Measurements from ENCODE around the gene R3HDM1. TPM values are rescaled to one million over a fixed set of nuclear protein-coding genes. Genes with fewer than 3 reads are reported as not detected.
"Not testable (repeated sequence)": the region's sequence is repeated elsewhere in the genome, so short reads cannot be mapped to it uniquely, and the experiment has no call there.

Gene R3HDM1
- total RNA-seq, 1 donor from 2014 or later = 16.2 TPM

GRCh38 chr2:135647836-135648579 lies 116.7 kb downstream of the R3HDM1 start:
- no peak for DNase-seq

GRCh38 chr2:135650721-135651120 lies 119.4 kb downstream of the R3HDM1 start:
- no peak for DNase-seq

GRCh38 chr2:135651717-135652116 lies 120.4 kb downstream of the R3HDM1 start:
- no peak for DNase-seq

DNA sequence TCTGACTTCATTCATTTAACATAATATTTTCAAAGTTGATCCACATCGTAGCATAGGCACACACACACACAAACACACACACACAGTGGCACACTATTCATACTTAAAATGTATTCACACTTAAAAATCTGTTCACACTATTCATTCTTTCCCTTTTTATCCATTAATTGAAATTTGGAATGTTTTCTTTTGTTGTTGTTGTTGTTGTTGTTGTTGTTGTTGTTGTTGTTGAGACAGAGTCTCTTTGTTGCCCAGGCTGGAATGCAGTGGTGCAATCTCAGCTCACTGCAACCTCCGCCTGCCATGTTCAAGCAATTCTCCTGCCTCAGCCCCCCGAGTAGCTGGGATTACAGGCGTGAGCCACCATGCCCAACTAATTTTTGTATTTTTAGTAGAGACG lies 123.0 kb downstream of the R3HDM1 start:
- not testable (repeated sequence) for DNase-seq

- DNase-seq = no peak
These were observed 126.7 kb downstream of the R3HDM1 start for GRCh38 chr2:135657806-135658582.

DNA sequence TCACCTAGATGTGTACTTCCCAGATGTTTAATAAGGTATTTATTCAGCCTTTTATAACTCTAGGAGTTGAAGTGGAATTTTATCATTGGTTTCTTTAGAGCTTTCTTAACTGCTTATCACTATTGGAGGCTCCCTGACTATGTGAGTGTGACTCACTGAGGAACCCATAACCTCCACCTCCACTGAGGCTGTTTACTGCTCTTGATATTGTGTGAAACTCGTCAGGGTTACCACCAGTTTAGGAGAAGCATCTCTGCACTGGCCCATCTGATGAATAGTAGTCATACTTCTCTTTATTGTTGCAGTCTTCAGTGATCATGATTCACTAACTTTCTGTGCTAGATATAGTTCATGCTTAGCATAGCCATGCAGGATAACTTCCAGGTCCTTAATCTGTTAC lies 130.8 kb downstream of the R3HDM1 start:
- no peak for DNase-seq

GRCh38 chr2:135663148-135663700 lies 131.9 kb downstream of the R3HDM1 start:
- DNase-seq = no peak

GRCh38 chr2:135664623-135665068 lies 133.4 kb downstream of the R3HDM1 start:
- no peak for DNase-seq

GRCh38 chr2:135667045-135667444 lies 135.8 kb downstream of the R3HDM1 start:
- peak; percentile 6 for DNase-seq

GRCh38 chr2:135674453-135674852 lies 143.2 kb downstream of the R3HDM1 start:
- DNase-seq = no peak

DNA sequence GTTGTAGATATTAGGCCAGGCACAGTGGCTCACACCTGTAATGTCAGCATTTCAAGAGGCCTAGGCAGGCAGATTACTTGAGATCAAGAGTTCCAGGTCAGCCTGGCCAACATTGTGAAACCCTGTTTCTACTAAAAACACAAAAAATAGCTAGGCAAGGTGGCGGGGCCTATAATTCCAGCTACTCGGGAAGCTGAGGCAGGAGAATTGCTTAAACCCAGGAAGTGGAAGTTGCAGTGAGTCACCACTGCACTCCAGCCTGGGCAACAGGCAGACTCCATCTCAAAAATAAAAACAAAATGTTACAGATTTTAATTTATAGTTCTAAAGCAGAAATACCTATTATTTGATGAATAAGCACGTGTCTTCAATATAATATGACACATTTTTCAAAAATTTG lies 144.7 kb downstream of the R3HDM1 start:
- DNase-seq = no peak

DNA sequence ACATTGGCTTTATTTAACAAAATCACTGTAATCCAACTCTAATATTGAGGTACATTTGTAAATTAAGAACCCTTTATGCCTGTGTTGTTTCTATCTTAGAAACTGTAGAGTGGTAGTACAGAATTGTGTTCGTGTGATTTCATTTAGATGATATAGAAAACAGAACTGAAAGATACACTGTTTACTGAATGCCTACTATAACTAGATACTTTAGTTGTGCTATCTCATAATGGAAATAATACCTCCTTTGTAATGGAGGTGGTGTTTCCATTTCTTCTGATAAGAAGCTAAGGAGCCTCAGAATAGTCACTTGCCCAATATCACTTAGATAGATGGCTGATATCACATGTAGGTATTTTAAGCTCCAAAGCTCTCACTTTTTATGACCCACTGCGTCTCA lies 147.8 kb downstream of the R3HDM1 start:
- DNase-seq = no peak

- no peak for DNase-seq
These were observed 154.1 kb downstream of the R3HDM1 start for GRCh38 chr2:135685361-135685760.

GRCh38 chr2:135688978-135689377 lies 157.7 kb downstream of the R3HDM1 start:
- no peak for DNase-seq

DNA sequence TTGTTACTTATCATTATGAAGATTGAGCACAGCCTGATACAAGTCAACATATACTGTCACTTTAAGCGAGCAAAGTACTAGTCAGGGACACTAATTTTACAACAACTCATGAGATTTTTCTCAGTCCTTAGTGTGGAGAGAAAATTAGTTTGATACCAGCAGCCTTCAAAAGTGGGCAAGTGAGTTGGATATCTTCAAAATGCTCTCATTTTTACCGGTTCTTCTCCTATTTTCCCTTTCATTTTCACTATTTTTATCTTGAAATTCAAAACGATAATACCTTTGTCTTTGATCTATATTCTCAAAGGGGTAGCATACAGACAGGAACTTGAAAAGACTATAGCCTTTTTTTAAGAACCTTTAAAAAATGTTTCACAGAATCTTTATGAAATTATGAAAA lies 158.4 kb downstream of the R3HDM1 start:
- DNase-seq = no peak

DNA sequence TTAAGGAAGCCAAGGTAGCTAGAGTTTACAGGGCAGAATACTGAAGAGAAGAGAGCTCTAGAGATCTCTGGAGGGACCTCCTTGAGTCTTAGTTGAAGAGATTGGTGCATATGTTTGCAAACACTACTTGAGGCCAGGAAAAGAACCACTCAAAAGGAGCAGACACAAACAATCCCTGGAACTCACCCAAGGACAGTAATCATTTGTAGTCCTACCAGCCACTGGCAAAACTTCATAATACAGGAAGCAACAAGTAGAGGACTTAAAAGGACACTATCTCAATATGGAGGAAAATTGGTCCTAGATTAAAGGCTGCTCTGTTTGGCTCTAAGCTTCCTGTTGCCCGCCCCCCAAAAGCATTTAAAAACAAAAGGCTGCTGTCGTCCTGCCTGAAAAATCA lies 163.4 kb downstream of the R3HDM1 start:
- peak; percentile 6 for DNase-seq

DNA sequence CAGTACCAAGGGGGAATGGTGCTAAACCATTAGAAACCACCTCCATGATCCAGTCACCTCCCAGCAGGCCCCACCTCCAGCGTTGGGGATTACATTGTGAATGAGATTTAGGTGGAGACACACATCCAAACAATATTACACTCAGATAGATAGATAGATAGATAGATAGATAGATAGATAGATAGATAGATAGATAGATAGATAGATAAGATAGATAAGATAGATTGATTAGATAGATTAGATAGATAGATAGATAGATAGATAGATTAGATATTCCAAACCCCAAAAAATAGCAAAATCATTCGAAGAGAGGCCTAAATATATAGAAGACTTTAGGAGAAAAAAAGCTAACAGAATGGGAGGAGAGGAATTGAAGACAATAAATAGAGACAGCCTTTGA lies 167.6 kb downstream of the R3HDM1 start:
- no peak for DNase-seq

DNA sequence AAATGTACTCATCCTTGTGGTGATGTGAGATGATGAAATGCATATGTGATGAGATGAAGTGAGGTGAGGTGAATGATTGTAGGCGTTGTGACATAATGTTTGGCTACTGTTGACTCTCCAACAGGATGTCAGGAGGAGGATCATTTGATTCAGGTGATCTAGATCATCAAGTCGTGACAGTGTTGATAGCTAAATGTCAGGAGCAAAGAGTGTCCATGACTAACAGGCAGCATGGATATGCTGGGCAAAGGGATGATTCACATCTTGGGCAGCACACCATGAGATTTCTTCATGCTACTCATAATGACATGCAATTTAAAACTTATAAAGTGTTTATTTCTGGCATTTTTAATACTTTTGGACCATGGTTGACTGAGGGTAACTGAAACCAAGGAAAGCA lies 170.2 kb downstream of the R3HDM1 start:
- DNase-seq = no peak

DNA sequence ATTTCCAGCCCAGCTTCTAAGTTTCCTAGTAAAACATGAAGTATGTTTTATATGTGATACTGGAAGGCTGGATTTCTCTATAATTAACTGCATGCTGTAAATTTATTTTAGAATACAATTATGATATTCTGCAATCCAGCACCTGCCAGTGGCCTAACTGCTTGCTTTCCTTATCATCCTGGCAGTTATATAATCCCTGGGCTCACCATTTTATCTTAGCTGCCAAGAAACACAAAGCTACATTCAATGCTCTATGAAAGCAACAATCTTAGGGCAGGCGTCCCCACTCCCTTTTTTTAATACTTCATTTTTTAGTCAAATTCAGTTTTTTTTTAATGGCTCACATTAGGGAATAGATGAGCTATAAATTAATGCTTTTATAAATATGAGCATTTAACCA lies 172.0 kb downstream of the R3HDM1 start:
- no peak for DNase-seq

DNA sequence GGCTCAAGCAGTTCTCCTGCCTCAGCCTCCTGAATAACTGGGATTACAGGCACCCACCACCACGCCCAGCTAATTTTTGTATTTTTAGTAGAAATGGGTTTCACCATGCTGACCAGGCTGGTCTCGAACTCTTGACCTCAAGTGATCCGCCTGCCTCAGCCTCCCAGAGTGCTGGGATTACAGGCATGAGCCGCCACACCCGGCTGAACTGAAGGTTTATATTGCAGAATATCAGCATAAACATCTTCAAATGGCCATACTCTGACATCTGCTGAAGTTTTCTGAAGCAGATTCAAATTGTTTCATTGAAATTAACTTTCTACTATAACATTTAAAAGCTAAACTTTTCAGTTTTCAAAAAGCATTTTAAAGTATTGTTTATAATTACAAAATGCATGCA lies 172.8 kb downstream of the R3HDM1 start:
- not testable (repeated sequence) for DNase-seq

- no peak for DNase-seq
These were observed 176.9 kb downstream of the R3HDM1 start for GRCh38 chr2:135708159-135708558.

- DNase-seq = peak; percentile 3
These were observed 178.7 kb downstream of the R3HDM1 start for GRCh38 chr2:135709992-135710391.

GRCh38 chr2:135715086-135715485 lies 183.8 kb downstream of the R3HDM1 start:
- not testable (repeated sequence) for DNase-seq

All from skin of body (tissue), 2 donors.